T-helper 2 cell (primary cell): ENCODE measurements around the gene EHD2.
"Not testable (repeated sequence)": the region's sequence is repeated elsewhere in the genome, so short reads cannot be mapped to it uniquely, and the experiment has no call there.

Experiments
- DNase-seq, 5 experiments: peaks; one replicate each; pipeline versions ENCODE4 v3.0.0 to v3.0.0-alpha.2; 2012 to 2022

The EHD2 gene

GRCh38 chr19:47752440-47753211, 39.4 kb downstream of the EHD2 start:
- peak in 1 of 5 experiments; percentile 41 for DNase-seq

- DNase-seq, result no peak
These were observed 41.2 kb downstream of the EHD2 start for GRCh38 chr19:47754206-47755064.

- DNase-seq, result no peak
These were observed 42.0 kb downstream of the EHD2 start for GRCh38 chr19:47755065-47755761.

- DNase-seq, result no peak
These were observed 42.8 kb downstream of the EHD2 start for GRCh38 chr19:47755762-47756626.

GRCh38 chr19:47756627-47756929, 43.4 kb downstream of the EHD2 start:
- no peak for DNase-seq

- no peak for DNase-seq
These were observed 43.9 kb downstream of the EHD2 start for GRCh38 chr19:47756953-47757608.

GRCh38 chr19:47757617-47758442, 44.6 kb downstream of the EHD2 start:
- DNase-seq, result no peak

GRCh38 chr19:47758443-47758804, 45.2 kb downstream of the EHD2 start:
- no peak for DNase-seq

GRCh38 chr19:47760632-47760999, 47.4 kb downstream of the EHD2 start:
- no peak for DNase-seq

GRCh38 chr19:47761566-47761965, 48.3 kb downstream of the EHD2 start:
- no peak for DNase-seq

- DNase-seq, result no peak
These were observed 48.9 kb downstream of the EHD2 start for GRCh38 chr19:47762151-47762550.

- DNase-seq, result no peak
These were observed 49.5 kb downstream of the EHD2 start for GRCh38 chr19:47762615-47763308.

GRCh38 chr19:47764705-47765104, 51.5 kb downstream of the EHD2 start:
- DNase-seq, result not testable (repeated sequence)

GRCh38 chr19:47765523-47766358, 52.5 kb downstream of the EHD2 start:
- DNase-seq, result peak in 3 of 5 experiments; percentile 29 to 44 (median 31)

- no peak for DNase-seq
These were observed 53.1 kb downstream of the EHD2 start for GRCh38 chr19:47766359-47766620.

- DNase-seq, result no peak
These were observed 53.4 kb downstream of the EHD2 start for GRCh38 chr19:47766670-47767069.

- no peak for DNase-seq
These were observed 54.1 kb downstream of the EHD2 start for GRCh38 chr19:47767349-47767748.

- DNase-seq, result no peak
These were observed 55.4 kb downstream of the EHD2 start for GRCh38 chr19:47768604-47769003.

- DNase-seq, result no peak
These were observed 56.3 kb downstream of the EHD2 start for GRCh38 chr19:47769534-47769933.

GRCh38 chr19:47771291-47771690, 58.1 kb downstream of the EHD2 start:
- not testable (repeated sequence) for DNase-seq
